AG04449 (cell line): ENCODE results near the gene SHISA8.

ENCODE experiments used
- CTCF ChIA-PET: fragments of 350-600 bp; formaldehyde crosslinking; extraction: SDS; loops from one replicate; lab custom pipeline; 2021; ENCODE audit warnings: antibody characterized with exemption; lab: Yijun Ruan, JAX
- POLR2A ChIA-PET: fragments of 400-600, 350-600 bp; formaldehyde crosslinking; extraction: SDS; loops from one replicate; lab custom pipeline; 2020; ENCODE audit warnings: antibody characterized with exemption, inconsistent platforms; lab: Yijun Ruan, JAX
- DNase-seq: peaks from one replicate; pipeline ENCODE4 v3.0.0-alpha.2; 2010; ENCODE audit warnings: low read depth, low spot score
- H3K4me3 ChIP-seq: 2 replicates; pipeline ENCODE4 v1.5.1; 2011; ENCODE audit warnings: low read depth, mild to moderate bottlenecking, control low read depth, low read length
- CTCF ChIP-seq: IDR thresholded peaks from one replicate; pipeline ENCODE4 v1.5.1; 2011; ENCODE audit warnings: mild to moderate bottlenecking, moderate library complexity, low read length, control low read depth, inconsistent platforms; ENCODE audit not compliant: insufficient read depth; ENCODE audit errors: missing control alignments

The SHISA8 gene

DNA sequence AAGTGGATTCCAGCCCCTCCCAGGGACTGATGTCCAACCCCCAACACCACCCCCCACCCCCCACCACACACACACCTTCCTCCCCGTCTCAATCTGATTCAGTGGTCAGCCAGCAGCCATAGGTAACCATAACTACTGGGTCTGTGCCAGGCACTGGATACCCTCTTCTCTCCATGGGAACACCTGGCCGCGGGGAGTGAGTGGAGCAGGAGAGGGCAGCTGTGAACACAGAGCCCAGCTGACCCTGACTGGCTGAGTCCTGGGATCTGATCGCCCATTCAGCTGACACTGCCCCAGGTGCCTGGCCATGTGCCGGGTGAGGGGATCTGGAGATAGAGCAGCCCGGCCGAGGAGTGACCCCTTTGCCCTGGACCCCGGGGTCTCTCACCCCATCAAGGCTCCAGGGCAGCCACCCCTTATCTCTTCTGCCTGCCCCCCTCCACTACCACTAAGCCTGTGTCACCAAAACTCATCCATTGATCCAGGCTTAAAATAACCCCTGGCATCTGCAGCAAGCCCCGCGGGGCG, 2.6 kb upstream of the SHISA8 start:
- CTCF ChIA-PET = interaction anchor here (1.0 to 1.3 kb wide), 3 partner anchors 8 to 220 kb away, joined by 4 to 6 read pairs (median 4); partner anchors contain the start of gene TNFRSF13C
- no peak for DNase-seq
- H3K4me3 ChIP-seq = no peak overlapping the region
- POLR2A ChIA-PET = interaction anchor here (0.6 kb wide), 1 partner anchor 10 kb away, joined by 3 read pairs; no protein-coding TSS in a partner anchor
- no peak for TF ChIP-seq CTCF

DNA sequence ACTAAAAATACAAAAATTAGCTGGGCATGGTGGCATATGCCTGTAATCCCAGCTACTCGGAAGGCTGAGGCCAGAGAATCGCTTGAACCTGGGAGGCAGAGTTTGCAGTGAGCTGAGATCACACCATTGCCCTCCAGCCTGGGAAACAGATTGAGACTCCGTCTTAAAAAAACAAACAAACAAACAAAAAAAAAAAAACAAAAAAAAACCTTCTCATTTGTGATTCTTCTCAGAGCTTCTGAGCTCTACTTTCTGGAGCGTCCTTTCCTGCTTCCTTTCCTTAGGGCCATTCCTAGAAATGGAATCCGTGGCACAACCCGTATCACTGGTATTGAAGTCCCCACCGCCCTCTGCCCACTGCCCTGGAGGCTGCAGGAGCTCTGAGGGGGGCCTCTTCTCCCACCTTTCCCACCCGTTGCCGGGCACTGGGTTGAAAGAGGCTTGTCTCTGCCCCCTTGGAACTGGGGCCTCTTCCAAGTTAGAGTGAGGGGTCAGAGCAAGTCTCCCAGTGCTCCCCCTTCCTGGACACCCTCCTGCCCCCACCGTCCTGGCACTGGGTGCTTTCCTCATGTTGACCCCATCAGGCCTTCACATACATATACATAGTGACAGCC, 2.0 kb upstream of the SHISA8 start:
- no peak for TF ChIP-seq CTCF
- no peak for DNase-seq
- CTCF ChIA-PET = interaction anchor here (1.0 to 1.3 kb wide), 3 partner anchors 9 to 219 kb away, joined by 4 to 6 read pairs (median 4); partner anchors contain the start of gene TNFRSF13C
- H3K4me3 ChIP-seq = no peak overlapping the region
- POLR2A ChIA-PET = interaction anchor here (0.6 kb wide), 1 partner anchor 9 kb away, joined by 3 read pairs; no protein-coding TSS in a partner anchor

DNA sequence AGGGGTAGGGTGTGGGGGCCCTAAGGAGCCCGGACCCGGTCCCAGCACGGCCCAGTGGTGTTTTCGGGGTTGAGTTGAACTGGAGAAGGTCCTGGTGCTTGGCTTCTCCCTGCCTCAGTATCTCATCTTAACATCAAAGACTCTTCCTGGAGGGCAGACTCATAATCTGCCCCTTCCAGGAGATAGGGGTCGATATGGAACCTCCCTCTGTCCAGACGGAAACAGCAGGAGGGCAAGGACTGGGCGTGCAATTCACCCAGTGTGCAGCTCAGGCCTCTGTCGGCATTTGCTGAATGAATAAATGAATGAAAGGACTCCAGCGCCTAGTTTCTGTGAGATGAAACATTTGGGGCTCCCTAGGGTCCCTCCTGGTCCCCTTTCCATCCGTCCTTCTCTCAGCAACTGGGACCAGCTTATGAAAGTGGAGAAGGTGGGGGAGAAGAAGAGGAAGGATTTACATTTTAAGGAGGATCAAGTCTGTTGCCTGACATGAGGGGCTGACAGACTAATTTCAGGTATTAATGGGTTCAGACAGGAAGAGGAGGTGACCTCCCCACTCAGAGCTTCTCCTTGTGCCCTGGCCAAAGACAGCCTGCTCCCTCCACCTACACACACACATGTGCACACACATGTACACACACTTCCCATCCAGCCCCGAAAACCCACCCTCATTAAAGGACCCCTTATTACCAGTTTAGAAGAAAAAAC, 1.1 kb upstream of the SHISA8 start:
- no peak for TF ChIP-seq CTCF
- ChIA-PET POLR2A (no interaction called here), CTCF (interaction anchor here (1.0 to 1.3 kb wide), 3 partner anchors 10 to 218 kb away, joined by 4 to 6 read pairs (median 4); partner anchors contain the start of gene TNFRSF13C)
- DNase-seq = no peak
- H3K4me3 ChIP-seq = no peak overlapping the region

DNA sequence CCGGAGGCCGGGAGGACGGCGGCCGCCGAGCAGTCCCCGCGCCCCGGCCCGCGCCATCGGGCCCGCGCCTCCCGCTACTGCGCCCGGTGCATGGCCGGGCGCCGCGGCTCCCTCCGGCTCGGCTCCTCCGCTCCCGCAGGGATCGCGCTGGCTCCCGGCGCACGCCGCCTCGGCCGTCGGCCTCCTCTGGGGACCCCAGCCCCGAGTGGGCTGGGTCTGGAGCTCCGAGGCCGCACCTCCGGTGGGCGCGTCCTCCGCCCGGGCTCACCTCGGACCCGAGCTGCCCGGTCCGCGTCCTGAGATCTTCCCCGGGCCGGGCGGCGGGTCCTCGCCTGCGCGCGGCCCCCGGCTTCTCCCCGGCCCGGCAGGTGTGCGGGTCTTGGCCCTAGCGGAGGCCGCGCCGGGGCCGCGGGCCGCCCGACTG, 251 bp downstream of the SHISA8 start:
- H3K4me3 ChIP-seq = no peak overlapping the region
- CTCF ChIA-PET = no interaction called here
- no peak for DNase-seq
- no peak for TF ChIP-seq CTCF
- POLR2A ChIA-PET = no interaction called here

- ChIA-PET POLR2A (no interaction called here), CTCF (interaction anchor here (1.2 kb wide), 1 partner anchor 27 kb away, joined by 3 read pairs; no protein-coding TSS in a partner anchor)
- no peak for TF ChIP-seq CTCF
- no peak for DNase-seq
- H3K4me3 ChIP-seq = no peak overlapping the region
These were observed 886 bp downstream of the SHISA8 start for GRCh38 chr22:41913842-41914534.
